ENCODE data around the gene NEB. TPM values are rescaled to one million over a fixed set of nuclear protein-coding genes. Genes with fewer than 3 reads are reported as not detected.
A peak's percentile ranks its signal among the peaks of the same experiment; 100 is the strongest.

NEB gene
- total and polyA plus RNA-seq, 7 donors, result 796 to 7,790 (median 2,020) TPM

- Histone ChIP-seq H3K4me3 (no peak overlapping the region), H3K36me3 (ENCODE audit: insufficient read depth in 1 of 2, low read depth in 1 of 2) (peaks cover 0 to 71% of the 10 kb centered on the region in 2 donors), H3K9me3 (no peaks in the 10 kb centered on the region), H3K4me1 (no peaks in the 10 kb centered on the region), H3K27me3 (ENCODE audit: insufficient read depth in 3 of 3, low read length in 2 of 3) (no peaks in the 10 kb centered on the region), H3K27ac (peak overlapping the region; percentile 67)
- WGBS, 3 donors, result 53 to 67% (median 57%) methylated on average over 3 of the region's 3 CpGs
- TF ChIP-seq CTCF (IDR thresholded peaks at IDR 0.05), result no peak
- intact Hi-C loops (cut with DNase I), result no loop called here
- DNase-seq, result no peak
- ATAC-seq, result peak; percentile 3 to 37 (median 19)
These were observed 261.3 kb downstream of the NEB start for GRCh38 chr2:151472966-151473365.

- Histone ChIP-seq H3K27ac (peak overlapping the region; percentile 12), H3K9me3 (no peaks in the 10 kb centered on the region), H3K36me3 (ENCODE audit: insufficient read depth in 1 of 2, low read depth in 1 of 2) (peaks cover 0 to 64% of the 10 kb centered on the region in 2 donors), H3K4me1 (peaks cover 4% of the 10 kb centered on the region), H3K4me3 (no peak overlapping the region), H3K27me3 (ENCODE audit: insufficient read depth in 3 of 3, low read length in 2 of 3) (no peaks in the 10 kb centered on the region)
- intact Hi-C loops (cut with DNase I), result no loop called here
- ATAC-seq (no peak), DNase-seq (no peak)
- WGBS, 3 donors, result 89 to 98% (median 96%) methylated on average over 1 of the region's 1 CpG
- TF ChIP-seq CTCF (IDR thresholded peaks at IDR 0.05), result no peak
These were observed 263.7 kb downstream of the NEB start for GRCh38 chr2:151470556-151470955.

- H3K27me3 ChIP-seq (ENCODE audit: insufficient read depth in 3 of 3, low read length in 2 of 3), result no peaks in the 10 kb centered on the region
- intact Hi-C loops (cut with DNase I), result no loop called here
- WGBS, 3 donors, result 43 to 63% (median 44%) methylated on average over 3 of the region's 3 CpGs
- TF ChIP-seq CTCF (IDR thresholded peaks at IDR 0.05), result no peak
- no peak overlapping the region for H3K27ac ChIP-seq
- ATAC-seq (peak; percentile 28 to 64 (median 58)), DNase-seq (no peak)
- peaks cover 4% of the 10 kb centered on the region for H3K4me1 ChIP-seq
- no peak overlapping the region for H3K4me3 ChIP-seq
- H3K36me3 ChIP-seq (ENCODE audit: insufficient read depth in 1 of 2, low read depth in 1 of 2), result peaks cover 8 to 82% of the 10 kb centered on the region in 2 donors
- no peaks in the 10 kb centered on the region for H3K9me3 ChIP-seq
These were observed 268.5 kb downstream of the NEB start for GRCh38 chr2:151465771-151466170.

- 87 to 95% (median 91%) methylated on average over 1 of the region's 1 CpG for WGBS, 3 donors
- intact Hi-C loops (cut with DNase I), result no loop called here
- no peak for ATAC-seq
- no peaks in the 10 kb centered on the region for H3K9me3 ChIP-seq
- H3K27ac ChIP-seq, result no peak overlapping the region
- DNase-seq, result no peak
- peaks cover 8 to 95% of the 10 kb centered on the region in 2 donors for H3K36me3 ChIP-seq (ENCODE audit: insufficient read depth in 1 of 2, low read depth in 1 of 2)
- no peak for TF ChIP-seq CTCF (IDR thresholded peaks at IDR 0.05)
- H3K27me3 ChIP-seq (ENCODE audit: insufficient read depth in 3 of 3, low read length in 2 of 3), result no peaks in the 10 kb centered on the region
- H3K4me1 ChIP-seq, result no peaks in the 10 kb centered on the region
- no peak overlapping the region for H3K4me3 ChIP-seq
These were observed 274.9 kb downstream of the NEB start for GRCh38 chr2:151459358-151459757.

GRCh38 chr2:151439127-151439526 lies 295.1 kb downstream of the NEB start:
- Histone ChIP-seq H3K36me3 (ENCODE audit: insufficient read depth in 1 of 2, low read depth in 1 of 2) (peaks cover 5 to 100% of the 10 kb centered on the region in 2 donors), H3K9me3 (no peaks in the 10 kb centered on the region), H3K27ac (no peak overlapping the region), H3K4me1 (no peaks in the 10 kb centered on the region), H3K4me3 (no peak overlapping the region), H3K27me3 (ENCODE audit: insufficient read depth in 3 of 3, low read length in 2 of 3) (no peaks in the 10 kb centered on the region)
- intact Hi-C loops (cut with DNase I), result no loop called here
- DNase-seq (no peak), ATAC-seq (no peak)
- TF ChIP-seq CTCF (IDR thresholded peaks at IDR 0.05), result no peak
- WGBS, 3 donors, result 94% methylated on average over 13 of the region's 13 CpGs

All from psoas muscle (tissue), 8 donors.